Measurements from ENCODE around the gene STIM1. TPM values are rescaled to one million over a fixed set of nuclear protein-coding genes. Genes with fewer than 3 reads are reported as not detected.
"Not testable (repeated sequence)": the region's sequence is repeated elsewhere in the genome, so short reads cannot be mapped to it uniquely, and the experiment has no call there.

Gene STIM1
- total RNA-seq, 6 experiments from 2014 or later = 36.4 to 48.0 (median 40.5) TPM

DNA sequence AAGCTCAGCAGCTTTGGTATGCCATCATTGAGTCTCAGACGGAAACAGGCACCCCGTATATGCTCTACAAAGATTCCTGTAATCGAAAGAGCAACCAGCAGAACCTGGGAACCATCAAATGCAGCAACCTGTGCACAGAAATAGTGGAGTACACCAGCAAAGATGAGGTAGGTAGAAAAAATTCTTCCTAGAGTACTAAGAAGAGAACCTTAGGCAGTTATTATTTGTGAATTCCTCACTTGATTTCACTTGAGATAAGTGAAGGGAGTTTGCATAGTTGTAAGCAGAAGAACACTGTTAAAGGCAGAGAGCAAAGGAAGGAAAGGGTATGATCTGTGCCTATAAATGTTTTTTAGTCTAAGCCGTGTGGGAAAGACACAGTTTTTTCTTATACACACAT, 267.8 kb downstream of the STIM1 start:
- TF ChIP-seq, protein P1, sequence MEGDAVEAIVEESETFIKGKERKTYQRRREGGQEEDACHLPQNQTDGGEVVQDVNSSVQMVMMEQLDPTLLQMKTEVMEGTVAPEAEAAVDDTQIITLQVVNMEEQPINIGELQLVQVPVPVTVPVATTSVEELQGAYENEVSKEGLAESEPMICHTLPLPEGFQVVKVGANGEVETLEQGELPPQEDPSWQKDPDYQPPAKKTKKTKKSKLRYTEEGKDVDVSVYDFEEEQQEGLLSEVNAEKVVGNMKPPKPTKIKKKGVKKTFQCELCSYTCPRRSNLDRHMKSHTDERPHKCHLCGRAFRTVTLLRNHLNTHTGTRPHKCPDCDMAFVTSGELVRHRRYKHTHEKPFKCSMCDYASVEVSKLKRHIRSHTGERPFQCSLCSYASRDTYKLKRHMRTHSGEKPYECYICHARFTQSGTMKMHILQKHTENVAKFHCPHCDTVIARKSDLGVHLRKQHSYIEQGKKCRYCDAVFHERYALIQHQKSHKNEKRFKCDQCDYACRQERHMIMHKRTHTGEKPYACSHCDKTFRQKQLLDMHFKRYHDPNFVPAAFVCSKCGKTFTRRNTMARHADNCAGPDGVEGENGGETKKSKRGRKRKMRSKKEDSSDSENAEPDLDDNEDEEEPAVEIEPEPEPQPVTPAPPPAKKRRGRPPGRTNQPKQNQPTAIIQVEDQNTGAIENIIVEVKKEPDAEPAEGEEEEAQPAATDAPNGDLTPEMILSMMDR (IDR thresholded peaks at IDR 0.05) = no peak
- no peak for TF ChIP-seq POLR2A (IDR thresholded peaks at IDR 0.05)
- no peak for DNase-seq
- intact Hi-C loops (cut with DNase I) = no loop called here
- no peaks in the 10 kb centered on the region for H3K4me1 ChIP-seq
- WGBS (ENCODE audit: insufficient coverage, low coverage, low lambda C conversion rate, missing lambda C conversion rate) = 95% methylated on average over 4 of the region's 4 CpGs
- H3K9me3 ChIP-seq = no peaks in the 10 kb centered on the region
- H3K4me3 ChIP-seq = no peak overlapping the region
- ATAC-seq = no peak
- H3K27me3 ChIP-seq = no peaks in the 10 kb centered on the region
- no peak overlapping the region for H3K27ac ChIP-seq
- H3K36me3 ChIP-seq = peaks cover 0 to 57% (median 5%) of the 10 kb centered on the region in 4 donors

GRCh38 chr11:4125141-4125540, 269.7 kb downstream of the STIM1 start:
- peaks cover 0 to 57% (median 5%) of the 10 kb centered on the region in 4 donors for H3K36me3 ChIP-seq
- H3K4me3 ChIP-seq = no peak overlapping the region
- 94% methylated on average over 4 of the region's 6 CpGs for WGBS (ENCODE audit: insufficient coverage, low coverage, low lambda C conversion rate, missing lambda C conversion rate)
- H3K9me3 ChIP-seq = no peaks in the 10 kb centered on the region
- no peak for ATAC-seq
- no peak overlapping the region for H3K27ac ChIP-seq
- no peak for DNase-seq
- H3K27me3 ChIP-seq = no peaks in the 10 kb centered on the region
- intact Hi-C loops (cut with DNase I) = no loop called here
- H3K4me1 ChIP-seq = no peaks in the 10 kb centered on the region
- TF ChIP-seq POLR2A (IDR thresholded peaks at IDR 0.05) = no peak
- TF ChIP-seq, protein P1 (IDR thresholded peaks at IDR 0.05) = no peak

- Histone ChIP-seq H3K27ac (no peak overlapping the region), H3K36me3 (peaks cover 0 to 43% (median 5%) of the 10 kb centered on the region in 4 donors), H3K27me3 (no peaks in the 10 kb centered on the region), H3K4me1 (no peaks in the 10 kb centered on the region), H3K4me3 (no peak overlapping the region), H3K9me3 (no peaks in the 10 kb centered on the region)
- ATAC-seq = no peak
- intact Hi-C loops (cut with DNase I) = no loop called here
- WGBS (ENCODE audit: insufficient coverage, low coverage, low lambda C conversion rate, missing lambda C conversion rate) = 100% methylated on average over 1 of the region's 1 CpG
- no peak for TF ChIP-seq POLR2A (IDR thresholded peaks at IDR 0.05)
- TF ChIP-seq, protein P1 (IDR thresholded peaks at IDR 0.05) = no peak
- DNase-seq = no peak
Measured at GRCh38 chr11:4127357-4127756, 271.9 kb downstream of the STIM1 start.

DNA sequence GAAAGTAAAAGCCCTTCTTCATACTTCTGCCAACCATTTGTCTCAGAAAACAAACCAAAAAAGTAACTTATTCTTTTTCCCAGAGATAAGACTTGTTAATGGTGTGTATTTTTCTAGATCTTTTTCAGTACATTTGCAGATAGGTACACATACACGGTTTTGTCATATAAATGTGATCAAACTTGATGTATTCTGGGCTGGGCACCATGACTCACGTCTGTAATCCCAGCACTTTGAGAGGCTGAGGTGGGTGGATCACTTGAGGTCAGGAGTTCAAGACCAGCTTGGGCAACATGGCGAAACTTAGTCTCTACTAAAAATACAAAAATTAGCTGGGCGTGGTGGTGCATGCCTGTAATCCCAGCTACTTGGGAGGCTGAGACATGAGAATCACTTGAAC, 274.8 kb downstream of the STIM1 start:
- peaks cover 0 to 29% (median under 1%) of the 10 kb centered on the region in 4 donors for H3K36me3 ChIP-seq

GRCh38 chr11:4134806-4135205, 279.3 kb downstream of the STIM1 start:
- intact Hi-C loops (cut with DNase I) = no loop called here
- Histone ChIP-seq H3K4me1 (no peaks in the 10 kb centered on the region), H3K4me3 (no peak overlapping the region), H3K9me3 (no peaks in the 10 kb centered on the region), H3K27ac (no peak overlapping the region), H3K27me3 (no peaks in the 10 kb centered on the region), H3K36me3 (peaks cover 0 to 19% (median 2%) of the 10 kb centered on the region in 4 donors)
- DNase-seq (no peak), ATAC-seq (peak in 1 of 4 donors; percentile 28)
- no peak for TF ChIP-seq POLR2A (IDR thresholded peaks at IDR 0.05)
- TF ChIP-seq, protein P1 (IDR thresholded peaks at IDR 0.05) = no peak

More for the DNA sequence above, 274.8 kb downstream of the STIM1 start:
- DNase-seq; H3K4me1 ChIP-seq; intact Hi-C loops (cut with DNase I); H3K9me3 ChIP-seq; ATAC-seq; H3K27me3 ChIP-seq; H3K4me3 ChIP-seq; H3K27ac ChIP-seq: not testable (repeated sequence)
- 91% methylated on average over 4 of the region's 4 CpGs for WGBS (ENCODE audit: insufficient coverage, low coverage, low lambda C conversion rate, missing lambda C conversion rate)

Data from right lobe of liver (tissue), 6 donors.